ENCODE data around the gene MPDU1. TPM values are rescaled to one million over a fixed set of nuclear protein-coding genes. Genes with fewer than 3 reads are reported as not detected.

The MPDU1 gene
- total and polyA plus RNA-seq, 2 of the 13 experiments (the other 11 are each of a cell fraction or from before 2014, with no cell fraction given), result 112 to 167 TPM

- 0 out of 2 replicates have a peak, but pooled peaks have one; percentile 25 for TF ChIP-seq SIN3A (IDR thresholded peaks at IDR 0.05; ENCODE audit: borderline replicate concordance, low read depth, low read length)
- TF ChIP-seq NR0B2 (CRISPR knock-in tag; IDR thresholded peaks at IDR 0.05), result peak; percentile 87
- no peak for TF ChIP-seq ZNF710 (CRISPR knock-in tag; IDR thresholded peaks at IDR 0.05; ENCODE audit: borderline replicate concordance)
- peak; percentile 77; the same call in 1 of the 2 replicates for TF ChIP-seq NRL (CRISPR knock-in tag; IDR thresholded peaks at IDR 0.05; ENCODE audit: borderline replicate concordance)
- 0 out of 2 replicates have a peak, but pooled peaks have one; percentile 16 for TF ChIP-seq ELF1 (CRISPR knock-in tag; IDR thresholded peaks at IDR 0.05)
- no peak for TF ChIP-seq ZNF101 (CRISPR knock-in tag; IDR thresholded peaks at IDR 0.05; ENCODE audit: borderline replicate concordance, low read depth)
- TF ChIP-seq ELF3 (CRISPR knock-in tag; IDR thresholded peaks at IDR 0.05), result 0 out of 2 replicates have a peak, but pooled peaks have one; percentile 12
- no peak for TF ChIP-seq HMGA1 (CRISPR knock-in tag; conservative IDR thresholded peaks at IDR 0.05)
- TF ChIP-seq ZNF547 (CRISPR knock-in tag; IDR thresholded peaks at IDR 0.05), result 0 out of 2 replicates have a peak, but pooled peaks have one; percentile 15
- no peak for TF ChIP-seq TOE1 (CRISPR knock-in tag; IDR thresholded peaks at IDR 0.05)
- TF ChIP-seq E2F2 (CRISPR knock-in tag; IDR thresholded peaks at IDR 0.05; ENCODE audit: borderline replicate concordance), result no peak
- 0 out of 2 replicates have a peak, but pooled peaks have one; percentile 15 for TF ChIP-seq SAP130 (CRISPR knock-in tag; IDR thresholded peaks at IDR 0.05; ENCODE audit: low read depth)
- no peak for TF ChIP-seq GFI1 (CRISPR knock-in tag; IDR thresholded peaks at IDR 0.05; ENCODE audit: borderline replicate concordance)
- TF ChIP-seq HNRNPLL (IDR thresholded peaks at IDR 0.05; ENCODE audit: low read depth, low read length, poor library complexity, severe bottlenecking), result peak; percentile 29
- no peak for TF ChIP-seq KIAA2018 (CRISPR knock-in tag; IDR thresholded peaks at IDR 0.05; ENCODE audit: borderline replicate concordance)
Measured at GRCh38 chr17:7561028-7561575, 22.6 kb upstream of the MPDU1 start (continued).

Data from HepG2 (cell line).